AG10803 (cell line): ENCODE measurements around the gene CD248.

Experiments used
- DNase-seq: peaks from one replicate; pipeline ENCODE4 v3.0.0; 2010; ENCODE audit warnings: low read depth
- H3K4me3 ChIP-seq: 2 replicates; pipeline ENCODE4 v1.5.1; 2011; ENCODE audit warnings: mild to moderate bottlenecking, low read length, control low read depth
- TF ChIP-seq, protein P1 (sequence below): conservative IDR thresholded peaks from 2 replicates; pipeline ENCODE4 v1.5.1; 2011; ENCODE audit warnings: mild to moderate bottlenecking, low read length, control low read depth, inconsistent platforms

The CD248 gene

GRCh38 chr11:66335531-66336233 lies 18.8 kb upstream of the CD248 start:
- peak; percentile 54 for DNase-seq
- TF ChIP-seq, protein P1, sequence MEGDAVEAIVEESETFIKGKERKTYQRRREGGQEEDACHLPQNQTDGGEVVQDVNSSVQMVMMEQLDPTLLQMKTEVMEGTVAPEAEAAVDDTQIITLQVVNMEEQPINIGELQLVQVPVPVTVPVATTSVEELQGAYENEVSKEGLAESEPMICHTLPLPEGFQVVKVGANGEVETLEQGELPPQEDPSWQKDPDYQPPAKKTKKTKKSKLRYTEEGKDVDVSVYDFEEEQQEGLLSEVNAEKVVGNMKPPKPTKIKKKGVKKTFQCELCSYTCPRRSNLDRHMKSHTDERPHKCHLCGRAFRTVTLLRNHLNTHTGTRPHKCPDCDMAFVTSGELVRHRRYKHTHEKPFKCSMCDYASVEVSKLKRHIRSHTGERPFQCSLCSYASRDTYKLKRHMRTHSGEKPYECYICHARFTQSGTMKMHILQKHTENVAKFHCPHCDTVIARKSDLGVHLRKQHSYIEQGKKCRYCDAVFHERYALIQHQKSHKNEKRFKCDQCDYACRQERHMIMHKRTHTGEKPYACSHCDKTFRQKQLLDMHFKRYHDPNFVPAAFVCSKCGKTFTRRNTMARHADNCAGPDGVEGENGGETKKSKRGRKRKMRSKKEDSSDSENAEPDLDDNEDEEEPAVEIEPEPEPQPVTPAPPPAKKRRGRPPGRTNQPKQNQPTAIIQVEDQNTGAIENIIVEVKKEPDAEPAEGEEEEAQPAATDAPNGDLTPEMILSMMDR = no peak
- peak overlapping the region; percentile 86 for H3K4me3 ChIP-seq

DNA sequence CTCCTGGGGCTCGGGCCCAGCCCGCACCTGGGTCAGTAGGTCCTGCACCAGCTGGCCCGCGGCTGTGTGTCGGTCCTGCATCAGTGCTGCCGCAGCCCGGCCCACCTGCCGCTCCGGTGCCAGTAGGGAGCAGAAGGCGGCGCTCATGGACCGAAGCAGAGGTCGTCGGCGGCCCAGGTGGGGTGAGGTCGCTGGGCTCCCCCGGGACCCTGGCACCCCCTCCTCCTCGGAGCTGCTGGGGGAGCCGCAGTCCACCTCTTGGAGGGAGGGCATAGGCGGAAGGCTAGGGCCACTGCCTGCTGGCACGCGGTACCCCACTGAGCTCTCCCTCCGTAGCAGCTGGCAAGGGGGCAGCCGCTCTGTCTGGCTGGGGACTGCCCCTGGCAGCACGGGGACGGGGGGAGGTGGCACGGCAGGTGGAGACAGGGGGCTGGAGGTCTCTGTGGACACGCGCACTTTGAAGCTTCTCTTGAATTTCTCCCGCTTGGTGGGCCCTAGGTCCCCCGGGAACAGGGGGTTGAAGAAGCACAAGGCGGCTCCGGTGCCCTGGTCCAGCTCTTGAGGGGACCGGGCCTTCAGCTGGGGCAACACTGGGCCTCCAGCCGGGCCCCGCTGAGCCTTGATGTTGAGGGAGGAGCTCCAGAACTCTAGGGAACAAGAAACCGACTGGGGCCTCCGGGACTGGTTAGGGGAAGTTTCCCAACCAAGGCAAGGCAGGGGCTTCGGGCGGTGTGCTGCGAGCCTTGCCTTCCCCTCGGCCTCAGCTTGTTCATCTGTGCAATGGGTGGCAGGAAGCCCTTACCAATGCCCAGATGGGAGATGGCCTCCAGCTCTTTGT lies 18.0 kb upstream of the CD248 start:
- H3K4me3 ChIP-seq = peak overlapping the region; percentile 86
- TF ChIP-seq, protein P1 = no peak
- DNase-seq = no peak

- H3K4me3 ChIP-seq = peak overlapping the region; percentile 86
- DNase-seq = no peak
- TF ChIP-seq, protein P1 = no peak
These were observed 17.2 kb upstream of the CD248 start for GRCh38 chr11:66333896-66334604.

DNA sequence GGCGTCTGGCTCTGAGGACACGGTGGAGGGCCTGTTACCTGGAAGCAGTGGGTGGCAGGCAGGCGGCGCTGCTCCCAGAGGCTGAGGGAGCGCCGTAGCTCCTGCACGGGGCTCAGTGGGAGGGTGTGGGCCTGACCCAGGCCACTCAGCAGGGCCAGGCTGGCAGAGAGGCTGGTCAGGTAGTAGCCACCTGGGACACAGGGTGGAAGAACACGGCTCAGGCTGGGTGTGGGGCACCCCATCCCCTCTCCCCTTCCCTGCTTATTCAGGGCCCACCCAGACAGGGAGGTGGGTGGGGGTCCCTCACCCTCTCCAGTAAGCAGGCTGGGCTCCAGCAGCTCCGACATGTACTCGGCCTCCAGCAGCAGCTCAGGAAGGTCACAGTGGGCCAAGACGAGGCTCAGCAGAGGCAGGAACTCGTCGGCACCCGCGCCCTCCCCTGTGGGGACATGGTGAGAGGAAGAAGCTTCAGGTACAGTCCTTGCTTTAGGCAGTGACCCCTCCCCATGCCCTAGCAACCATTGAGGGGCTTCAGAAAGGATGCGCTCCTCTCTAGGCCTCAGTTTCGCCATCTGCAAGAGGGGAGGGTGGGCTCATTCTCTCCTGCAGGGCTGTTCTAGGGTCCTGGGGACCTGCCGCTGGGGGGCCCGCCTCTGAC lies 16.5 kb upstream of the CD248 start:
- no peak for DNase-seq
- TF ChIP-seq, protein P1 = no peak
- no peak overlapping the region for H3K4me3 ChIP-seq

- TF ChIP-seq, protein P1 = no peak
- no peak for DNase-seq
These were observed 15.8 kb upstream of the CD248 start for GRCh38 chr11:66332371-66333219.

More at GRCh38 chr11:66332371-66333219, 15.8 kb upstream of the CD248 start:
- H3K4me3 ChIP-seq = no peak overlapping the region
